GM19468 (cell line): ENCODE data around the gene KRTAP5-9.
"Not testable (repeated sequence)": the region's sequence is repeated elsewhere in the genome, so short reads cannot be mapped to it uniquely, and the experiment has no call there.

Source experiments
- ATAC-seq: cut with Tn5 transposase; IDR thresholded peaks from one replicate; pipeline ENCODE4 v1.9.1; 2021; ENCODE audit warnings: mild to moderate bottlenecking, moderate library complexity, moderate number of reproducible peaks; ENCODE audit not compliant: unreplicated experiment; ENCODE audit errors: extremely low read depth

KRTAP5-9 gene

DNA sequence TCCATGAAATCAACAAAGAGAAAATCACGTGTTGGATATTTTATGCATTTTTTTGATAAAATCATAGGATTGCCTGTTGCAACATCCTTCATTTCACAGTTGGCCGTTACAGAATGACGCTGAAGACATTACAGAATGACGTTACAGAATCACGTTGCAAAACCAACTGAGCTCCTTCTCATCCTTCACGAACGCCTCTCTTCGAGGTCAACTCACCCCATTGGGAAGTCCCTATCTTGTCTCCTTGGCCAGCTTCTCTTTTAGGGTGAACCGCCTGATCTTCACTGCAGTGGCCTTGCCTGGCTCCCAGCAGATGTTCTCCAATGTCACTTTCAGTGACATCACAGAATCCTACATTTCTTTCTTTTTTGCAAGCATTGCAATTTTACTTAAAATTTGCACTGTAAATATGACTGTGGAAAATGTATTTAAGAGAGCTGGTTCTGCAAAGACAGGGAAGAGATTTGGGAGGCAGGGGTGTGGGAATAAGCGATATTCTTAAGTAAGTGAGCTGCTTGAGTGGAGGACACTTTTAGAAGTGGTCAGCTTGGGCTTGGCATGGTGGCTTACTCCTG lies 16.1 kb upstream of the KRTAP5-9 start:
- ATAC-seq, result no peak

DNA sequence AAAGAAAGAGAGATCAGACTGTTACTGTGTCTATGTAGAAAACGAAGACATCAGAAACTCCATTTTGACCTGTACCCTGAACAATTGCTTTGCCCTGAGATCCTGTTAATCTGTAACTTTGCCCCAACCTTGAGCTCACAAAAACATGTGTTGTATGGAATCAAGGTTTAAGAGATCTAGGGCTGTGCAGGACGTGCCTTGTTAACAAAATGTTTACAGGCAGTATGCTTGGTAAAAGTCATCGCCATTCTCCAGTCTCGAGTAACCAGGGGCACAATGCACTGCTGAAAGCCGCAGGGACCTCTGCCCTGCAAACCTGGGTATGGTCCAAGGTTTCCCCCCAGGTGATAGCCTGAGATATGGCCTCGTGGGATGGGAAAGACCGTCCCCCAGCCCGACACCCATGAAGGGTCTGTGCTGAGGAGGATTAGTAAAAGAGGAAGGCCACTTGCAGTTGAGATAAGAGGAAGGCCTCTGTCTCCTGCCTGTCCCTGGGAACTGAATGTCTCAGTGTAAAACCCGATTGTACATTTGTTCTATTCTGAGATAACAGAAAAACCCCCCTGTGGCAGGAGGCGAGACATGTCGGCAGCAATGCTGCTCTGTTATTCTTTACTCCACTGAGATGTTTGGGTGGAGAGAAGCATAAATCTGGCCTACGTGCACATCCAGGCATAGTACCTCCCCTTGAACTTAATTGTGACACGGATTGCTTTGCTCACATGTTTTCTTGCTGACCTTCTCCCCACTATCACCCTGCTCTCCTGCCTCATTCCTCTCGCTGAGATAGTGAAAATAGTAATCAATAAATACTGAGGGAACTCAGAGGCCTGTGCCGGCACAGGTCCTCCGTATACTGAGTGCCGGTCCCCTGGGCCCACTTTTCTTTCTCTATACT lies 13.3 kb upstream of the KRTAP5-9 start:
- not testable (repeated sequence) for ATAC-seq

DNA sequence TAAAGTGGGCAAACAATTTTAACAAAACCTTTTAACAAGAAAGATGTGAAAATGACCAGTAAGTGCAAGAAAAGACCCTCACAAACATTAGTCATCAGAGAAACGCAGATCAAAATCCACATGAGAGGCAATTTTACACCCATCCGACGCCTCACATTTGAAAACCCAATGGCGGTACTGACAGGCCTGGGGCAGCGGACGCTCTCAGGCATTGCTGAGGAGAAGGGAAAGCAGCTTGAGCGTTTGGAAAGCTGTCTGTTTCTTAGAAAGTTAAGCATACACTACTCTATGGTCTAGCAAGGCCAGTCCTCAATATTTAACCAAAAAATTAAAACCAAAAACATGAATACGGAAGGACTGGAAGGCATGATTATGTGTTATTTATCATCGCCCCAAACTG lies 12.4 kb upstream of the KRTAP5-9 start:
- no peak for ATAC-seq

DNA sequence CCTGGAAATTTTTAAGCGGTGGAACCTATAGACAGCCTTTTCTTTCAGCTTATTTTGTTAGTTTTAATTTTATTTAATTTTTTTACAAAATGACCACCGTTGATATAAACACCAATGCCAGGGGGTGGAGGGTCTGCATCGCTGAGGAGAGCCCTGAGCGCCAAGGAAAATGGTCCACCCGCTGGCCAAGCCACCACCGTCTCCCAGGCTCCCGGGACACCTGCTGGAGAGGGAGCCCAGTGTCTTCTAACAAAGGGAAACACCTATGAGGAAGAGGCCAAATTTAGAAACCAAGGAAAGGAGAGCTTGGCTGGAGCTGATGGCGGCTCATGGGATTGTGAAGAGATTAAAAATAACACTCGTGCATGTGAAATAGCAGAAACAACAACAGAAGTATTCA lies 10.7 kb upstream of the KRTAP5-9 start:
- ATAC-seq, result no peak

DNA sequence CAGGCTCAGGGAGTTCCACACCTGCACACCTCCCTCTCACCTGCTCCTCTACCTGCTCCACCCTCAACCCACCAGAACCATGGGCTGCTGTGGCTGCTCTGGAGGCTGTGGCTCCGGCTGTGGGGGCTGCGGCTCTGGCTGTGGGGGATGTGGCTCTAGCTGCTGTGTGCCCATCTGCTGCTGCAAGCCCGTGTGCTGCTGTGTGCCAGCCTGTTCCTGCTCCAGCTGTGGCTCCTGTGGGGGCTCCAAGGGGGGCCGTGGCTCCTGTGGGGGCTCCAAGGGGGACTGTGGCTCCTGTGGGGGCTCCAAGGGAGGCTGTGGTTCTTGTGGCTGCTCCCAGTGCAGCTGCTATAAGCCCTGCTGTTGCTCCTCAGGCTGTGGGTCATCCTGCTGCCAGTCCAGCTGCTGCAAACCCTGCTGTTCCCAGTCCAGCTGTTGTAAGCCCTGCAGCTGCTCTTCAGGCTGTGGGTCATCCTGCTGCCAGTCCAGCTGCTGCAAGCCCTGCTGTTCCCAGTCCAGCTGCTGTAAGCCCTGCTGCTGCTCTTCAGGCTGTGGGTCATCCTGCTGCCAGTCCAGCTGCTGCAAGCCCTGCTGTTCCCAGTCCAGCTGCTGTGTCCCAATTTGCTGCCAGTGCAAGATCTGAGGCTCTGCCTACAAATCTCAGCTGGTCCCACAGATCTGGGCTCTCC lies 10.1 kb upstream of the KRTAP5-9 start, which contains the start of gene KRTAP5-8:
KRTAP5-8 (plus strand) TSS at position 49 of the 689 bp plus-strand sequence; CDS start at position 80, 31 bp downstream.
- not testable (repeated sequence) for ATAC-seq

DNA sequence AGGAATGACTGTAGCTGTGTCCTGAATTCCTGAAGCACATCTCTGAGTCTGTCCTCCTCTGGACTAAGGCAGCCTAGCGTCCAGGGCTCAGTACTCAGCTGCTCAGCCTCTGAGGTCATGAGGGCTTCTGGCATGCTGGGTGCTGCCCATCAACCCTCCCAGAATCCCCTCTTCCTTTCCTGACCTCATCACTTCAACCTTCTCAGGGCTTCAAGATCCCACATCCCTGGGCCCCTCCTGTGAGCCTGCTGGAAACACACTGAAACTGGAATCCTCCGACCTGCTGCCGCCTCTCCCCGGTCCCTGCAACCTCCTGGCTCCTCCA lies 9.6 kb upstream of the KRTAP5-9 start:
- ATAC-seq, result no peak

DNA sequence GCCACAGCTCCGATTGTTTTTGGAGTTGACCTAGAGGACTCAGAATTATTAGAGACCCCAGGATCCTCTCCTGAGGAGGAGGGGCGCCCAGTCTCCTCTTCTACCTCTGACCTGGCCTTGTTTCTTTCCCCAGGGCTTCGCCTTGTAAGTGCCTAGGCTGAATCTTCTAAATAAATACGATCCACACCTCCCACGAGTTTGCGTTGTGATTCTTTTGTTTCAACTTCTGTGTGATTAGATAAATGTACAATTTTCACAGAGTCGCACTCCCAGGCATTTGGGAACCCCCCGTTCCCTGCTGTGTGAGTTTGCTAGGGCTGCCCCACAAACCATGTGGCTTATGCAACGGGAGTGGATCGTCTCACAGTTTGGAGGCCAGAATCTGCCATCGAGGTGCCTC lies 9.2 kb upstream of the KRTAP5-9 start:
- ATAC-seq, result no peak

DNA sequence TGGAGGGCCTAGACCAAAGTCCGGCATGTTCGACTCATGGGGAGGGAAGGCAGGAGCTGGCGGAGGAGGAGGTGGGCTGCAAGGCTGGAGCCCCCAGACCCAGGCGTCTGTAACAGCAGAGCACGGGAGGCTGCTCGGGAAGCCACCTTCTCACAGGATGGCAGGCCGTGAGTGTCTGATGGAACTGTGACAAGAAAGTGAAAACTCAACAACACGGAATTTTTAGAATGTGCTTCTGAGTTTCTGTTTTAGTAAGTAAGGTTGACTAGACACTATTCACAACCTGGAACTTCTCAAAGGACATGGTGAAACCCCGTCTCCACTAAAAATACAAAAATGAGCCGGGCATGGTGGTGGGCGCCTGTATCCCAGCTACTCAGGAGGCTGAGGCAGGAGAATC lies 8.2 kb upstream of the KRTAP5-9 start:
- not testable (repeated sequence) for ATAC-seq

DNA sequence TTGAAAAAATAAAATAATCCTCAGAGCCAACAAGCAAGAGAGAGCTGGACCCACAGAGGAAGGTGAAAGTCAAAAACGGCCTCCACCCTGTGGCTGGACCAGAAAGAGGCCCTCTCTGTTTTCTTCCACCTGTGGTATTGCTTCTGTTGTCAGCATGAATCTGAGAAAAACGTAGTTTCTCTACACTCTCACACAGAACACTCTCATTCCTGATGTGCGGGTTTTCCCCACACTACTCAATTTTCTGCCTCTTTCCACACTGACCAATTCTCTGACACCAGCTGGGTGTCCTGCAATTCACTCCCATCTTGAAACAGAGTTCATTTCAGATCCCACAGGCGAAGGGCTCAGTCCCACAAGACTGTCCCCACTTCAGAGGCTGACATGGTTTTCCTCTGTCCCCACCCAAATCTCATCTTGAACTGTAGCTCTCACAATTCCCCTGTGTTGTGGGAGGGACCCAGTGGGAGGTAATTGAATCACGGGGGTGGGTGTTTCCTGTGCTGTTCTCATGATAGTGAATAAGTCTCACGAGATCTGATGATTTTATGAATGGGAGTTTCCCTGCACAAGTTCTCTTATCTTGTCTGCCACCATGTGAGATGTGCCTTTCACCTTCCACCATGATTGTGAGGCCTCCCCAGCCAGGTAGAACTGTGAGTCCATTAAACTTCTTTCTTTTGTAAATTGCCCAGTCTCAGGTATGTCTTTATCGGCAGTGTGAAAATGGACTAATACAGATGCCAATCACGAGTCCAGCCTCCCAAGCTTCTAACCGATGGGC lies 7.5 kb upstream of the KRTAP5-9 start:
- ATAC-seq, result peak; percentile 39

DNA sequence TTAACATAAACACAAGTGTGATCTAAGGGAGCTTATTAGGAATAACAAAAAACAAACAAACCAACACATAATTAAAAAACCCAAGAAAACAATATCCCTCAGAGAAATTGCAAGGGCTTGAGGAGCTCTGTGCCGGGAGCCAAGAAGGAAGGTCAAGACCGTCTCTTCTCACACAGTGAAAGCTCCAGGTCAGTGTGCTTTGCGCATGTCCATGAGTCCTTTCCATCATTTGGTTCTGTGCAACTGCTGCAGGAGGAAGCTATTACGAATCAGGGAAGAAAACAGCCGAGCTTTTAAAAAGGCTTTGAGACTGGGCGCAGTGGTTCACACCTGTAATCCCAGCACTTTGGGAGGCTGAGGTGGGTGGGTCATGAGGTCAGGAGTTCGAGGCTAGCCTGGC lies 5.8 kb upstream of the KRTAP5-9 start:
- ATAC-seq, result no peak

DNA sequence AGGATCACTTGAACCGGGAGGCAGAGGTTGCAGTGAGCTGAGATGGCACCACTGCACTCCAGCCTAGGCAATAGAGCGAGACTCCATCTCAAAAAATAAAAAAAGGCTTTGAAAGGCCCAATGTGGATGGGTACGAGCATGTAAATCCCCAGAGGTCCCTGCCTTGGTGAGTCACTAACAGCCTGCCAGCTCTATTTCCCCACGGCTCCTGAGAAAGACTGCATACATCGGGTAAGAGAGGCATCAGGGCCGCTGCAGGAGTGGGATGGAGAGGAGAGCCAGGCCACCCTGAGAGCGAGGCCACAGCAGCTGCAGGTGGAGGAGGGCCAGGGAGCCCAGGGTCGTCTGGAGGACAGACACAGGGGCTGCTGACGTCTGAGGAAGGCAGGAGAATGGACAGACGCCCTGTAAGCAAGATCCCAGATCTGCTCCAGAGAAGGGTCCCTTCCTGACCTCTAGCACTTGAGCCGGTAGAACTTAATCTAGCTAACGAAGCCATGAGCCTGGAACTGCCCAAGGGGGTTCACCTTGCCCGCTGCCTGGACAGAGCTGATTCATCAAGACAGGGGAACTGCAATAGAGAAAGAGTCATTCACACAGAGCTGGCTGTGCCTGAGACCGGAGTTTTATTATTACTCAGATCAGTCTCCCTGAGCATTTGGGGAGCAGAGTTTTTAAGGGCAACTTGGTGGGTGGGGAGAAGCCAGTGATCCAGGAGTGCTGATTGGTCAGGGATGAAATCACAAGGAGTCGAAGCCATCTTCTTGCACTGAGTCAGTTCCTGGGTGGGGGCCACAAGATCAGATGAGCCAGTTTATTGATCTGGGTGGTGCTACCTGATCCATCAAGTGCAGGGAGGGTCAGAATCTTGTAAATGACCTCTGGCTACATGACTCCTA lies 5.1 kb upstream of the KRTAP5-9 start:
- no peak for ATAC-seq

DNA sequence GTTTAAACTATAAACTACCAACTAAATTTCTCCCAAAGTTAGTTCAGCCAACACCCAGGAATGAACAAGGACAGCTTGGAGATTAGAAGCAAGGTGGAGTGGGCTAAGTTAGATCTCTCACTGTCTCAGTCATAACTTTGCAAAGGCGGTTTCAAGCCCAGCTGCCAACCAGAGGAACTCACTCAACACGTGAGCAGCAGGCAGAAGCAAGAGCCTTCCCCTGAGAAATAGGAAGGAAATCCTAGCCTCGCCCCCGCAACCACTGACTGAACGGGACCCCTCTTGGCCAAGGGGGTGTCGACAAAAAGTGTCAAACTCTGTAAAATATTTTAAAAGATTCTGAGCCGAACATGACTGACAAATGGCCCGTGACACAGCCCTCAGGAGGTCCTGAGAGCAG lies 4.4 kb upstream of the KRTAP5-9 start:
- ATAC-seq, result no peak

DNA sequence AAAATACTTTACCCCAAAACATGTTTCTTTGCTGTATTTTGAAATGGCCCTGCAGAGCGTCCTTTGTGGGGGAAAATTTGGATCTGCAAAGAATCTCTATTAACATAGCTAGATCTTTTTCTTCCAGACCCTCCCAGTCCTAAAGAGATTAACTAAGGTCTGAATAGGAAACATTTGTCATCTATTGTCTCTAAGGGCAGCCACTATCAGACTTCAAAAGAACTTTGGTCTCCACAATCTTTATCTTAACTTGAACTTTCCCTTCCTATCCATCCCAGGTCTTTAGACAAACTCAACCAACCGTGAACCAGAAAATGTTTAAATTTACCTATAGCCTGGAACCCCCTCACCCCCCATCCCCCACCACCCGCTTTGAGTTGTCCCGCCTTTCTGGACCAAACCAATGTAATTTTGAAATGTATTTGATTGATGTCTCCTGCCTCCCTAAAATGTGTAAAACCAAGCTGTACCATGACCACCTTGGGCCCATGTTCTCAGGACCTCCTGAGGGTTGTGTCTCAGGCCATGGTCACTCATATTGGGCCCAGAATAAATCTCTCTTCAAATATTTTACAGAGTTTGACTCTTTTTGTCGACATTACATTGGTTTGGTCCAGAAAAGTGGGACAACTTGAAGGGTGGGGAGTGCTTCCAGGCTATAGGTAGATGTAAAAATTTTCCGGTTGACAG lies 3.5 kb upstream of the KRTAP5-9 start:
- ATAC-seq, result no peak

DNA sequence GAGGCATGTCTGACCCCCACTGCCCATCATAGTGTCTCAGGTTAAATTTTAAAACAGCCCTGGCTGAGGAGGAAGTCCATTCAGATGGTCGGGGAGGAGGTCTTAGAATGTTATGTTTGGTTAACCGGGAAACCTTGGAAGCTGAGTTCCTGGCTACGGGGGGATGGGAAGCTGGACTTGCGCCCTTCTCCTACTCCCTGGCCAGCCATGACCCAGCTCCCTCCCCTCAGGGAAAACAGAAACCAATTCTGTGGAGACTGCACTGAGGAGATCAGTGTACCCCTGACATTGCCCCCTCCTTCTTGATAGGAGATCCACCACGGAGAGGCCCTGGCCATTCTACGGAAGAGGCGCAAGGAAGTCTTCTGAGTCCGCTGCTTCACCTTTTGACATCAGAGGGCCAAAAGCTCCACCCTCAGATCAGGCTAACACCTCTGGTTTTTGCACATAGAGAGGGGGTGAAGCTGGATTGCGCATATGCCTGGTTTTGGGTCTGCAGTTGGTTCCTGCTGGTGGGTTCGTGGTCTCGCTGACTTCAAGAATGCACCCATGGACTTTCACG lies 2.7 kb upstream of the KRTAP5-9 start:
- no peak for ATAC-seq

DNA sequence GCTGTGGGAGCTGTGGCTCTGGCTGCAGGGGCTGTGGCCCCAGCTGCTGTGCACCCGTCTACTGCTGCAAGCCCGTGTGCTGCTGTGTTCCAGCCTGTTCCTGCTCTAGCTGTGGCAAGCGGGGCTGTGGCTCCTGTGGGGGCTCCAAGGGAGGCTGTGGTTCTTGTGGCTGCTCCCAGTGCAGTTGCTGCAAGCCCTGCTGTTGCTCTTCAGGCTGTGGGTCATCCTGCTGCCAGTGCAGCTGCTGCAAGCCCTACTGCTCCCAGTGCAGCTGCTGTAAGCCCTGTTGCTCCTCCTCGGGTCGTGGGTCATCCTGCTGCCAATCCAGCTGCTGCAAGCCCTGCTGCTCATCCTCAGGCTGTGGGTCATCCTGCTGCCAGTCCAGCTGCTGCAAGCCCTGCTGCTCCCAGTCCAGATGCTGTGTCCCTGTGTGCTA lies 514 bp downstream of the KRTAP5-9 start:
- ATAC-seq, result no peak

DNA sequence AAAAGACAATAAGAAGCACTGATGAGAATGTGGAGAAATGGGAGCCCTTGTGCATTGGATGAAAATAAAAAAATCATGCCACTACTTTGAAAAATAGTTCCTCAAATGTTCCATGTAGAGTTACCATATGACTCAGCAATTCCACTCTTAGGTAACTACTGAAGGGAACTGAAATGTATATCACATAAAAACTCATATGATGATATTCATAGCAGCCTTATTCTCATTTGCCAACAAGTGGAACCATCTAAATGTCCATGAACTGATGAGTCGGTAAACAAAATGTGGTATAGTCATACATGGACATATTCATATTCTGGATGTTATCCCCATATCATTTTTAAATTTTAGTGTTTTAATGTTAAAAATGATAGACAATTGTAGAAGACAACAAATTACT lies 3.5 kb downstream of the KRTAP5-9 start:
- ATAC-seq, result no peak

DNA sequence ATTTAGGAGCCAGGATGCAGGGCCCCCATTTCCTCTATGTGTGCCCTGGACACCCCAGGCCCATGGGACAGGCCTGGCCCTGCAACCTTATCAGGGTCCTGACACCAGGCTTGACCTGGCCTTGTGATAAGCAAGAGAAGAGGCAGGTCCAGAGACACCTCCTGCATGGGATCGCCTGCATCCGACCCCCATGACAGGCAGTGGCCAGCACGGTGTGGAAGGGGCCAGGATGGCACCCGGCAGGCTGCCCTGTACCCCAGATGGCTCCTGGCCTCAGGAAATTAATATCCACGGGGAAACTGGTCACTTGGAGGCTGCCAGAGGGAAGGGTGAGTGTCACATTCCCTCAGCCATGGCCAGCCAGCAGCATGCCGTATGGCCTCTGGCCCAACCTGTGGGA lies 6.8 kb downstream of the KRTAP5-9 start:
- no peak for ATAC-seq

DNA sequence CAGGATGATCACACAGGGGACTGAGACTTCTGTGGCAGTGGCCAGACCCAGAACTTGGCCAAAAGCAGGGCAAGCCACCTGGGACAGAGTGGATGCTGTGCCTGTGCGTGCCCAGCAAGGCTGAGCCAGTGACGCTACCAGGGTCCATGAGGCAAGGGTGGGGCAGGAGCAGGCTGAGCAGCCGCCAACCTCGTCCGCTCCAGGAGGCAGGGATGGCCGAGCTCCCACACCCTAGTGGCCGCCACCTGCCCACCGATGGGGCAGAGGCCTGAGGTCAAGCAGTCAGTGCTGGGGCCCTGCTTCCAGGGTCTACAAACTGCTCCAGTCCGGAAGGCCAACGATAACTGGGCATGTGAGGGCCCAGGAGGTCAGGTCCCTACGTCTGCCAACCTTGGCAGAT lies 7.3 kb downstream of the KRTAP5-9 start:
- no peak for ATAC-seq

DNA sequence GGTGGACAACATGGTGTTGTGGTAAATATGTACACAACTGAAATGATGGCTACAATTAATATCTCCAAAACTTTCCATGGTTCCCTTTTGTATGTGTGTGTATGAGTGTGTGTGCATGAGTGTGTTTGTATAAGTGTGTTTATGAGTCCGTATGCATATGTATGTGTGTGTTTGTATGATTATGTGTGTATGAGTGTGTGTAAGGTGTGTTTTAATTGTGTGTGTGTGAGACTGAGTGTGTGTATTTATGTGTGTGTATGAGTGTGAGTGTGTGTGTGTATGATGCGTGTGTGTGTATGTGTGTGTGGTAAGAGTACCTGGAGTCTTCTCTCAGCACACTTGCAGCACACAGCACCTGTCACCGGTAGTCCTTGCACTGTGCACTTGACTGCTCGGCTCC lies 7.8 kb downstream of the KRTAP5-9 start:
- ATAC-seq, result no peak
